Measurements from ENCODE around the gene ANKRD18A.

DNA sequence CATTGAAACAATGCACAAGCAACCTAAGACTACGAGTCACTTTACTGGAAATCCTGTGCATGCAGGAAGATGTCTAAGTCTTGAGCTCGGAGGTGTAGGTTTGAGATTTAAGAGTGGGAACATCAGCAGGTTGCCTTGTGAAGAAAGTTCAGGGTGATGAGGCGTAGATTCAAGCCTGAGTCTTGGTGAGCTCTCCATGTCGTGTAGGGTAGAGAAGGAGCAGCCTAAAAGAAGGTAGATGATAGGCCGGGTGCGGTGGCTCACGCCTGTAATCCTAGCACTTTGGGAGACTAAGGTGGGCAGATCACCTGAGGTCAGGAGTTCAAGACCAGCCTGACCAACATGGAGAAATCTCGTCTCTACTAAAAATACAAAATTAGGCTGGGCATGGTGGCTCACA is 30.2 kb upstream of the ANKRD18A start:
- no peak for TF ChIP-seq TBP (optimal IDR thresholded peaks at IDR 0.05; ENCODE audit: low read depth, low read length)
- TF ChIP-seq PBX2 (CRISPR knock-in tag; IDR thresholded peaks at IDR 0.05; ENCODE audit: low read depth) = no peak
- no peak for TF ChIP-seq PBX2 (tag; conservative IDR thresholded peaks at IDR 0.05; ENCODE audit: low read depth)
- TF ChIP-seq YY1 (IDR thresholded peaks at IDR 0.05; ENCODE audit: borderline replicate concordance in 1 of 3, control insufficient read depth in 1 of 3, extremely low read depth in 1 of 3, insufficient read depth in 3 of 3, insufficient read length in 1 of 3, insufficient replicate concordance in 2 of 3, low read depth in 1 of 3, low read length in 2 of 3) = no peak
- no peak for TF ChIP-seq KAT7 (CRISPR knock-in tag; IDR thresholded peaks at IDR 0.05; ENCODE audit: borderline replicate concordance)
- TF ChIP-seq CTCF (IDR thresholded peaks at IDR 0.05 in 2 of 3, conservative IDR thresholded peaks at IDR 0.05 in 1 of 3; ENCODE audit: insufficient read depth in 2 of 3, low read depth in 1 of 3, low read length in 3 of 3) = no peak
- no peak for TF ChIP-seq ZNF445 (CRISPR knock-in tag; IDR thresholded peaks at IDR 0.05; ENCODE audit: low read depth)
- no peak for TF ChIP-seq TAF1 (IDR thresholded peaks at IDR 0.05; ENCODE audit: control insufficient read depth, extremely low read depth, insufficient read depth, low read length, severe bottlenecking)
- TF ChIP-seq MEF2A (IDR thresholded peaks at IDR 0.05; ENCODE audit: control insufficient read depth, low read depth, low read length) = no peak
- no peak for TF ChIP-seq CBFB (CRISPR knock-in tag; IDR thresholded peaks at IDR 0.05)
- TF ChIP-seq CBX2 (IDR thresholded peaks at IDR 0.05; ENCODE audit: insufficient read depth, low read length, poor library complexity, severe bottlenecking) = no peak

Data from K562 (cell line).